H1 (cell line): ENCODE measurements around the gene LRP8. TPM values are rescaled to one million over a fixed set of nuclear protein-coding genes. Genes with fewer than 3 reads are reported as not detected.

ENCODE experiments used
- BRCA1 ChIP-seq: IDR thresholded peaks from 2 replicates; pipeline ENCODE4 v1.6.1; 2012; ENCODE audit warnings: low read depth, low read length, improper control_type of control experiment
- YY1 ChIP-seq: IDR thresholded peaks from 2 replicates; pipeline ENCODE4 v1.6.1; 2011; ENCODE audit warnings: low read depth, mild to moderate bottlenecking, low read length
- polyA plus RNA-seq, 7 experiments: library from polyadenylated mRNA; depleted of rRNA in 3 of 7; stranded (reverse) in 5 of 7; unstranded in 2 of 7; fragments of >200 nt in 5 of 7; fragments of 200-250 nt in 2 of 7; gene quantifications; 1 replicate in 5 of 7; 2 replicates in 1 of 7; 4 replicates in 1 of 7; pipeline versions ENCODE4 v1.2.1 to v1.2.3, GENCODE V29; 2011 to 2013; ENCODE audit warnings: missing spikeins in 2 of 7, mixed read lengths in 2 of 7
- total RNA-seq: library from RNA; stranded (reverse); fragmentation: NEBNext Ultra II Directional; extraction: Animal tissue kit (Norgen Biotek cat#: 25700); gene quantifications from 2 replicates; pipeline ENCODE4 v1.2.1, GENCODE V29; 2021
- TF ChIP-seq, protein P1 (sequence below): fragments of 300-600 bp; sonication (generic); IDR thresholded peaks from 2 replicates; pipeline ENCODE4 v1.7.1; 2012; ENCODE audit warnings: low read length, moderate library complexity, mild to moderate bottlenecking, inconsistent platforms; ENCODE audit not compliant: insufficient replicate concordance

Gene LRP8
- total and polyA plus RNA-seq, 2 of the 8 experiments (the other 6 are each of a cell fraction or from before 2014, with no cell fraction given): 63.2 to 66.4 TPM

DNA sequence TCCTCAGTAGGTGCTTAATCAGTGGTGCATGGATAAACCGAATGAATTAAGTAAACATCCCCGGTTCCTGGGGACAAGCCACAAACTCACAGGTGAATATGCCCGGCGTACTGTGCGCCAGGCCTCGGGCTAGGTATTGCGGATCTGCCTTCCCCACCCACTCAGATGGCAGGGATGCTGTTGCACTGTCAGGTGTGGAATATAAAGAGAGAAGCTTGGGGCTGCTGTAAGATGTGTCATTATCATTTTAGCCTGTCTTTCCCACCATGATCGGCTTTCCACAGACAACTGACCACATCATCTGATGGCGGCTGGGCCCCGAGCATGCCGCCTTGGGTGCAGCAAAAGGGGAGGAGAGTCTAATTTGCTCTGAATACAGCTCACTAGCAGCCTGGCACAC, 45.4 kb upstream of the LRP8 start (continued):
- TF ChIP-seq YY1: no peak
- TF ChIP-seq, protein P1, sequence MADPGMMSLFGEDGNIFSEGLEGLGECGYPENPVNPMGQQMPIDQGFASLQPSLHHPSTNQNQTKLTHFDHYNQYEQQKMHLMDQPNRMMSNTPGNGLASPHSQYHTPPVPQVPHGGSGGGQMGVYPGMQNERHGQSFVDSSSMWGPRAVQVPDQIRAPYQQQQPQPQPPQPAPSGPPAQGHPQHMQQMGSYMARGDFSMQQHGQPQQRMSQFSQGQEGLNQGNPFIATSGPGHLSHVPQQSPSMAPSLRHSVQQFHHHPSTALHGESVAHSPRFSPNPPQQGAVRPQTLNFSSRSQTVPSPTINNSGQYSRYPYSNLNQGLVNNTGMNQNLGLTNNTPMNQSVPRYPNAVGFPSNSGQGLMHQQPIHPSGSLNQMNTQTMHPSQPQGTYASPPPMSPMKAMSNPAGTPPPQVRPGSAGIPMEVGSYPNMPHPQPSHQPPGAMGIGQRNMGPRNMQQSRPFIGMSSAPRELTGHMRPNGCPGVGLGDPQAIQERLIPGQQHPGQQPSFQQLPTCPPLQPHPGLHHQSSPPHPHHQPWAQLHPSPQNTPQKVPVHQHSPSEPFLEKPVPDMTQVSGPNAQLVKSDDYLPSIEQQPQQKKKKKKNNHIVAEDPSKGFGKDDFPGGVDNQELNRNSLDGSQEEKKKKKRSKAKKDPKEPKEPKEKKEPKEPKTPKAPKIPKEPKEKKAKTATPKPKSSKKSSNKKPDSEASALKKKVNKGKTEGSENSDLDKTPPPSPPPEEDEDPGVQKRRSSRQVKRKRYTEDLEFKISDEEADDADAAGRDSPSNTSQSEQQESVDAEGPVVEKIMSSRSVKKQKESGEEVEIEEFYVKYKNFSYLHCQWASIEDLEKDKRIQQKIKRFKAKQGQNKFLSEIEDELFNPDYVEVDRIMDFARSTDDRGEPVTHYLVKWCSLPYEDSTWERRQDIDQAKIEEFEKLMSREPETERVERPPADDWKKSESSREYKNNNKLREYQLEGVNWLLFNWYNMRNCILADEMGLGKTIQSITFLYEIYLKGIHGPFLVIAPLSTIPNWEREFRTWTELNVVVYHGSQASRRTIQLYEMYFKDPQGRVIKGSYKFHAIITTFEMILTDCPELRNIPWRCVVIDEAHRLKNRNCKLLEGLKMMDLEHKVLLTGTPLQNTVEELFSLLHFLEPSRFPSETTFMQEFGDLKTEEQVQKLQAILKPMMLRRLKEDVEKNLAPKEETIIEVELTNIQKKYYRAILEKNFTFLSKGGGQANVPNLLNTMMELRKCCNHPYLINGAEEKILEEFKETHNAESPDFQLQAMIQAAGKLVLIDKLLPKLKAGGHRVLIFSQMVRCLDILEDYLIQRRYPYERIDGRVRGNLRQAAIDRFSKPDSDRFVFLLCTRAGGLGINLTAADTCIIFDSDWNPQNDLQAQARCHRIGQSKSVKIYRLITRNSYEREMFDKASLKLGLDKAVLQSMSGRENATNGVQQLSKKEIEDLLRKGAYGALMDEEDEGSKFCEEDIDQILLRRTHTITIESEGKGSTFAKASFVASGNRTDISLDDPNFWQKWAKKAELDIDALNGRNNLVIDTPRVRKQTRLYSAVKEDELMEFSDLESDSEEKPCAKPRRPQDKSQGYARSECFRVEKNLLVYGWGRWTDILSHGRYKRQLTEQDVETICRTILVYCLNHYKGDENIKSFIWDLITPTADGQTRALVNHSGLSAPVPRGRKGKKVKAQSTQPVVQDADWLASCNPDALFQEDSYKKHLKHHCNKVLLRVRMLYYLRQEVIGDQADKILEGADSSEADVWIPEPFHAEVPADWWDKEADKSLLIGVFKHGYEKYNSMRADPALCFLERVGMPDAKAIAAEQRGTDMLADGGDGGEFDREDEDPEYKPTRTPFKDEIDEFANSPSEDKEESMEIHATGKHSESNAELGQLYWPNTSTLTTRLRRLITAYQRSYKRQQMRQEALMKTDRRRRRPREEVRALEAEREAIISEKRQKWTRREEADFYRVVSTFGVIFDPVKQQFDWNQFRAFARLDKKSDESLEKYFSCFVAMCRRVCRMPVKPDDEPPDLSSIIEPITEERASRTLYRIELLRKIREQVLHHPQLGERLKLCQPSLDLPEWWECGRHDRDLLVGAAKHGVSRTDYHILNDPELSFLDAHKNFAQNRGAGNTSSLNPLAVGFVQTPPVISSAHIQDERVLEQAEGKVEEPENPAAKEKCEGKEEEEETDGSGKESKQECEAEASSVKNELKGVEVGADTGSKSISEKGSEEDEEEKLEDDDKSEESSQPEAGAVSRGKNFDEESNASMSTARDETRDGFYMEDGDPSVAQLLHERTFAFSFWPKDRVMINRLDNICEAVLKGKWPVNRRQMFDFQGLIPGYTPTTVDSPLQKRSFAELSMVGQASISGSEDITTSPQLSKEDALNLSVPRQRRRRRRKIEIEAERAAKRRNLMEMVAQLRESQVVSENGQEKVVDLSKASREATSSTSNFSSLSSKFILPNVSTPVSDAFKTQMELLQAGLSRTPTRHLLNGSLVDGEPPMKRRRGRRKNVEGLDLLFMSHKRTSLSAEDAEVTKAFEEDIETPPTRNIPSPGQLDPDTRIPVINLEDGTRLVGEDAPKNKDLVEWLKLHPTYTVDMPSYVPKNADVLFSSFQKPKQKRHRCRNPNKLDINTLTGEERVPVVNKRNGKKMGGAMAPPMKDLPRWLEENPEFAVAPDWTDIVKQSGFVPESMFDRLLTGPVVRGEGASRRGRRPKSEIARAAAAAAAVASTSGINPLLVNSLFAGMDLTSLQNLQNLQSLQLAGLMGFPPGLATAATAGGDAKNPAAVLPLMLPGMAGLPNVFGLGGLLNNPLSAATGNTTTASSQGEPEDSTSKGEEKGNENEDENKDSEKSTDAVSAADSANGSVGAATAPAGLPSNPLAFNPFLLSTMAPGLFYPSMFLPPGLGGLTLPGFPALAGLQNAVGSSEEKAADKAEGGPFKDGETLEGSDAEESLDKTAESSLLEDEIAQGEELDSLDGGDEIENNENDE: no peak
- TF ChIP-seq BRCA1: no peak
